Nephron (organoid): ENCODE data around the gene DUS1L.

Source experiments
- H3K27ac Mint-ChIP-seq, 3 experiments: 2 replicates each; pipeline ENCODE4 v1.8.0; 2020; ENCODE audit warnings: mixed read lengths in 3 of 3, mild to moderate bottlenecking in 2 of 3, moderate library complexity in 1 of 3
- H3K27me3 Mint-ChIP-seq: 2 replicates; pipeline ENCODE4 v1.8.0; 2021; ENCODE audit warnings: low read depth, mild to moderate bottlenecking, moderate library complexity, mixed read lengths
- H3K36me3 Mint-ChIP-seq: 2 replicates; pipeline ENCODE4 v1.8.0; 2020; ENCODE audit warnings: low read depth, mixed read lengths
- H3K4me1 Mint-ChIP-seq: 2 replicates; pipeline ENCODE4 v1.8.0; 2020; ENCODE audit warnings: mixed read lengths
- H3K4me3 Mint-ChIP-seq, 3 experiments: 2 replicates each; pipeline ENCODE4 v1.8.0; 2020; ENCODE audit warnings: mild to moderate bottlenecking in 3 of 3, mixed read lengths in 3 of 3, moderate library complexity in 2 of 3
- H3K9me3 Mint-ChIP-seq: 2 replicates; pipeline ENCODE4 v1.8.0; 2020; ENCODE audit warnings: mixed read lengths
- TF ChIP-seq, protein P1 (sequence below), 3 experiments: fragments of 200-600 bp; sonication (generic); IDR thresholded peaks; one replicate each; pipeline ENCODE4 v1.5.0; 2021; ENCODE audit warnings: antibody characterized with exemption in 3 of 3; ENCODE audit not compliant: unreplicated experiment in 3 of 3

DUS1L gene

GRCh38 chr17:82090549-82091263 is 25.1 kb upstream of the DUS1L start:
- TF ChIP-seq, protein P1, sequence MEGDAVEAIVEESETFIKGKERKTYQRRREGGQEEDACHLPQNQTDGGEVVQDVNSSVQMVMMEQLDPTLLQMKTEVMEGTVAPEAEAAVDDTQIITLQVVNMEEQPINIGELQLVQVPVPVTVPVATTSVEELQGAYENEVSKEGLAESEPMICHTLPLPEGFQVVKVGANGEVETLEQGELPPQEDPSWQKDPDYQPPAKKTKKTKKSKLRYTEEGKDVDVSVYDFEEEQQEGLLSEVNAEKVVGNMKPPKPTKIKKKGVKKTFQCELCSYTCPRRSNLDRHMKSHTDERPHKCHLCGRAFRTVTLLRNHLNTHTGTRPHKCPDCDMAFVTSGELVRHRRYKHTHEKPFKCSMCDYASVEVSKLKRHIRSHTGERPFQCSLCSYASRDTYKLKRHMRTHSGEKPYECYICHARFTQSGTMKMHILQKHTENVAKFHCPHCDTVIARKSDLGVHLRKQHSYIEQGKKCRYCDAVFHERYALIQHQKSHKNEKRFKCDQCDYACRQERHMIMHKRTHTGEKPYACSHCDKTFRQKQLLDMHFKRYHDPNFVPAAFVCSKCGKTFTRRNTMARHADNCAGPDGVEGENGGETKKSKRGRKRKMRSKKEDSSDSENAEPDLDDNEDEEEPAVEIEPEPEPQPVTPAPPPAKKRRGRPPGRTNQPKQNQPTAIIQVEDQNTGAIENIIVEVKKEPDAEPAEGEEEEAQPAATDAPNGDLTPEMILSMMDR (IDR thresholded peaks at IDR 0.05; ENCODE audit: unreplicated experiment in 3 of 3), result no peak
- Mint-ChIP-seq H3K27me3 (no peaks in the 10 kb centered on the region), H3K4me1 (no peaks in the 10 kb centered on the region)

GRCh38 chr17:82089723-82090548 is 24.3 kb upstream of the DUS1L start:
- peaks cover 8% of the 10 kb centered on the region for H3K36me3 Mint-ChIP-seq
- H3K27ac Mint-ChIP-seq, result no peak overlapping the region
- H3K9me3 Mint-ChIP-seq, result no peaks in the 10 kb centered on the region
- no peaks in the 10 kb centered on the region for H3K27me3 Mint-ChIP-seq
- TF ChIP-seq, protein P1 (IDR thresholded peaks at IDR 0.05; ENCODE audit: unreplicated experiment in 3 of 3), result no peak
- no peaks in the 10 kb centered on the region for H3K4me1 Mint-ChIP-seq
- no peak overlapping the region for H3K4me3 Mint-ChIP-seq

More at GRCh38 chr17:82090549-82091263, 25.1 kb upstream of the DUS1L start:
- Mint-ChIP-seq H3K36me3 (peaks cover 8% of the 10 kb centered on the region), H3K4me3 (no peak overlapping the region), H3K27ac (no peak overlapping the region), H3K9me3 (no peaks in the 10 kb centered on the region)

DNA sequence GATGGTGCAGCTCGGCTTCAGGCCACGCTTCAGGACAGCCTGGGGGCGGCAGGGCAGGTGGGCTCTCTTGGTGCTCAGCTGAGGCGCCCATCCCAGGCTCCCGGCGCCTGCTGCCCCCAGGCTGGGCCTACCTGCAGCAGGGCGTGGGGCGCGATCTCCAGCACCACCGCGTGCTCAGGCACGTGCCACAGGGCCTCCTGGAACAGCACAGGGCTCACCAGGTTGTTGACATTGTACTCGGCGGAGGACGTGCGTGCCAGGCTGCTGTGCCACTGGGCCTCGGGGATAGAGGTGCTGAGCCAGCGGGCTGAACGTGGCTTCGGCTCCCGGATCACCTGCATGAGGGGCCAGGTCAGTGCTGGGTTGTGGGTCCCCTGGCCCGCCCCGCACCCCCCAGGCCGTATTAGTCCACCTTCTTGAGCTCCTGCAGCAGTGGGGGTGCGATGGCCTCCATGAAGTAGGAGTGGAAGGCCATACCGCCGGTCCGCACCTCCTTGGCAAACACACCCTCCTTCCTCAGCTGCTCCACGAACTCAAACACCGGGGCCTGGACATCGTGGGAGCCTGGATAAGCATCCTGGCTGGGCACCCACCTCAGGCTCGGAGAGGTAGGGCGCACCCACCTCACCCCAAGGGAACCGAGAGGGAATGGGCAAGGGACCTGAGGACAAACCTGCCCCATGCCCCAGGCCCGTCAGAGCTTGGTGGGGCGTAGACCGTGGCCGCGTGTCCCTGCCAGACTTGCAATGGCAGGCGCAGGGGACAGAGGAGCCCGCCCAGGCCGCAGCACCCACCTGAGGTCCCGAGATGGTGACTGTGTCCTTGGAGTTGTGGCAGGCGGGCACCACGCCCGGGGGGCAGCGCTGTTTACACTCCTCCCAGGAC is 23.5 kb upstream of the DUS1L start:
- Mint-ChIP-seq H3K9me3 (no peaks in the 10 kb centered on the region), H3K4me1 (no peaks in the 10 kb centered on the region), H3K36me3 (peaks cover 11% of the 10 kb centered on the region), H3K27me3 (no peaks in the 10 kb centered on the region), H3K27ac (no peak overlapping the region), H3K4me3 (no peak overlapping the region)
- TF ChIP-seq, protein P1 (IDR thresholded peaks at IDR 0.05; ENCODE audit: unreplicated experiment in 3 of 3), result no peak

DNA sequence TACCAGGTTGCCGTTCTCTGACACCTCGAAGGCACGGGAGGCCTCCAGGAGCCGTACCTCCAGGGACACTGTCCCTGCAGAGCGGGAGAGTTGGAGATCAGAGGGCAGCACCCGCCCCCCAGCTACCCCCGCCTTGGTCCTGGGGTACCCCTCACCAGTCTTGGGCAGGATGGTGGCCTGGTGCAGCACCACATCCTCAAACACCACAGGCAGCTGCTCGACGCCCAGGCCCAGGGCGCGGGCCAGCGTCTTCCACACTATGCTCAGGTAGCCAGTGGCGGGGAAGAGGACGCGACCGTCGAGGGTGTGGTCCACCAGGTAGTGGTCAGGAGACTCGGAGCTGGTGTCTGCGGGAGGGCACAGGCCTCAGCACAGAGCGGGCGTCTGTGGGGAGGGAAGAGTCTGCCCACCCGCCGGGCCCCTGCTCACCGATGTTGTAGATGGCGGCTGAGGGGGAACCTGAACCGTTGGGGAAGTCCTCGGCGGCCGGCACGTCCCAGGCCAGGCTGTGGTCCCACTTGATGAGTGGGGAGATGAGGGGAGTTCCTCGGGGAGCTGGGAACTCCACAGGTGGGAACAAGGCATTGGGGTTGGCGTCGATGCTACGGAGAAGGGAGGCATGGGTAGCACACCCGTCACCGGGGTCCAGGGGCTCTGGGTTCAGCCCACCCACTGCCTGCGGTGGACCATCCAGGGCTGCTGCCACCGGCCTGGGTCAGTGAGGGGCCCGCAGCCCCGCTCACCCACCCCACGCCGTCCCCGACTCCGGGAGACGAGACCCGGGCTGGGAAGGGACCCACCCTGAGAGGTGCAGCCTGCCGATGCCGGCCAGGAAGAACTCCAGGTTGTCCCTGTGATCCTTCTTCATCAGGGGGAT is 22.6 kb upstream of the DUS1L start:
- no peaks in the 10 kb centered on the region for H3K27me3 Mint-ChIP-seq
- H3K9me3 Mint-ChIP-seq, result no peaks in the 10 kb centered on the region
- H3K27ac Mint-ChIP-seq, result no peak overlapping the region
- H3K4me1 Mint-ChIP-seq, result no peaks in the 10 kb centered on the region
- peaks cover 9% of the 10 kb centered on the region for H3K36me3 Mint-ChIP-seq
- TF ChIP-seq, protein P1 (IDR thresholded peaks at IDR 0.05; ENCODE audit: unreplicated experiment in 3 of 3), result no peak
- H3K4me3 Mint-ChIP-seq, result no peak overlapping the region
